Endometrial microvascular endothelial cells (primary cell): ENCODE results near the gene LRP1B. TPM values are rescaled to one million over a fixed set of nuclear protein-coding genes. Genes with fewer than 3 reads are reported as not detected.

ENCODE experiments used
- in situ Hi-C: cut with HindIII; loops from 2 replicates; pipeline ENCODE4 v1.10.0; 2017; ENCODE audit warnings: low sequenced_read_pairs, low pct_unique_long_range_greater_than_20kb; ENCODE audit errors: inconsistent ontology term
- total RNA-seq: library from RNA; depleted of rRNA; stranded (reverse); fragments of >200 nt; gene quantifications from one replicate; pipeline ENCODE4 v1.2.3, GENCODE V29; 2015; ENCODE audit errors: inconsistent ontology term

The LRP1B gene
- total RNA-seq, 1 donor from 2014 or later, result not detected

DNA sequence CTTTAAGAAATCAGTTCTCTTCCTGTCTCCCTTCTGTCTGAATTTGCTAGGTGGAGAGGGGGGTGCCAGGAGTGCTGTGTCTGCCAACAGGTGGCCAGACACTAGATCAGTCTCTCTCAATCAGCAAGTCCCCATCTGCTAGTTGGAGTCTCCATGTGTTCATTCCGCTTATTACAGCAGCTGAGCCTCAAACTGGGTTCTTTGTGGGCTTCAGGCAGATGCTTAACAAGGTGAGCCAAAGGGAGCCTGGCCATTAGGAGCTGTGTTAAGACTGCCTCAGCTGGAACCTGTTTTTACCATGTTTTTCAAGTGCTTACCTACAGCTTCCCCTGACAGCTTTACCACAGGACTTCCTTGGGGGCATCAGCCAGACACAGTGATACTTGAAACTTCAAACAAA lies 401.9 kb downstream of the LRP1B start:
- in situ Hi-C loops, result no loop called here

DNA sequence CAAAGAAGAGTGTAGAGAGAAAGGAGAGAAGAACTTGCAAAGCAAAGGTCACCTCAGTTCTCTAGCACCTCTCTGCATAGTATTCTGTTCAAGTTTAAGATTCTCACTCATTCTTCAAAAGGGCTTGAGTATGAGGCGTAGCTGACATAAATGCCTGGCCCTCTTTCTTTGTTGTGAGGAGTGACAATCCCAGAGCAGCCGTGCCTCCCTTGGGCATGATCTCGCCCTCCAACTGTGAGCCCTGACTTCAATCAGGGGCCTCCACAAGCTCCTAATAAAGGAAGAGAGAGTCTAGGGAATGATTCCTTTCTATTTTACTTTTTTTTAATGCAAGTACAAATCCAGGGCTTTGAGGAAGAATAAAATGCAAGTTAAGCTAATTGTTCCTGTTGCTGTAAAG lies 402.7 kb downstream of the LRP1B start:
- in situ Hi-C loops, result no loop called here

GRCh38 chr2:141724426-141724825 lies 406.4 kb downstream of the LRP1B start:
- in situ Hi-C loops, result no loop called here

GRCh38 chr2:141723814-141724213 lies 407.0 kb downstream of the LRP1B start:
- in situ Hi-C loops, result no loop called here

DNA sequence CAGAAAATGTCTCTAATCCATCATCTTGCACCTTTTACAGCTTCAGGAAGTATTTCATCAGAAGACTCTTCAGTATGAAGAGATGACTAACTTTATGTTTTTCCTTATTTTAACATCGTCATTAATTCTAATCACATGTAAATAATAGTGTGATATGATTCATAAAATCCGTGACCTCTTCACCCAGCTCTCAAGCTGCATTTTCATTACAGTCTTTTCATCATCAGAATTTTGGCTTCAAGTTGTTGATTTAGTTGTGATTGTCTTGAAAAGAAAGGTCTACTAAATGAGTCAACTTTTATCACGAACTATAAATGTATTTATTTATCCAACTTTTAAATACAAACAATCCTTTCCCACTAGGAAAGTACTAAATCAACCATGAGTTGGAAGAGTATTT lies 410.3 kb downstream of the LRP1B start:
- in situ Hi-C loops, result no loop called here

DNA sequence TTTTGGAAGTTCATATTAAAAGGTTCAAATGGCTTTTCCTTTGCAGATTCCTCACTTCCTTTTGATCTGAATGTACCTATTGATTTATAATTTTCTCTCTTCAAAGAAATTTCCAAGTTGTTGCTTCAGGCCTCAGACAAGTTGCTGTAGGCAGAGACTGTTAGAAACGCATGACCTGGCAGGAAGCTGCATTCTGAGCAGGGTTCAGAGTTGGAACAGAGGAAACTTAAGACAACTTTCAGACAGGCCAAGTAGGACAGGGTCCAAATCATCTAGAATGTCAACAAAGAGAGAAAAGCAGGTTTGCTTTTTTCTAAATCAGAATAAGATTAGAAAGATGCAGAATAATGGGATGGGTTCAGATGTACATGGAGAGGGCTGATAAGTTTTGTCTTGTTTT lies 416.3 kb downstream of the LRP1B start:
- in situ Hi-C loops, result no loop called here

DNA sequence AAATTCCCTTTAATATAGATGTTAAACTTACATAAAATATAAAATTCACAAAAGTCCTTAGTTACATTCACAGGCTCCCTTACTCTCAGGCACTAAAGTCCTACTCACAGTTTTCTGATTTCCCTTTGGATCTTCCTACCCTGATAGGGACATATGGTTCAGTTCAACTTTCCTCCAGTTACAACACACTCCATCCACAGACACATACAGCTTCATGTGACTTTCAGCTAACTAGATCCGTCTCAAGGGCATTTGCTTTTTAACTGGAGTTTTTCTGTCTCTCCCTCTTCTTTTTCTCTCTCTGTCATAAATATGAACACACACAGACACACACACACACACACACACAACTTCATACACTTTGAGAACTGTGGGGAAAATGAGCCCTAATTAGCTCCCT lies 419.2 kb downstream of the LRP1B start:
- in situ Hi-C loops, result no loop called here

DNA sequence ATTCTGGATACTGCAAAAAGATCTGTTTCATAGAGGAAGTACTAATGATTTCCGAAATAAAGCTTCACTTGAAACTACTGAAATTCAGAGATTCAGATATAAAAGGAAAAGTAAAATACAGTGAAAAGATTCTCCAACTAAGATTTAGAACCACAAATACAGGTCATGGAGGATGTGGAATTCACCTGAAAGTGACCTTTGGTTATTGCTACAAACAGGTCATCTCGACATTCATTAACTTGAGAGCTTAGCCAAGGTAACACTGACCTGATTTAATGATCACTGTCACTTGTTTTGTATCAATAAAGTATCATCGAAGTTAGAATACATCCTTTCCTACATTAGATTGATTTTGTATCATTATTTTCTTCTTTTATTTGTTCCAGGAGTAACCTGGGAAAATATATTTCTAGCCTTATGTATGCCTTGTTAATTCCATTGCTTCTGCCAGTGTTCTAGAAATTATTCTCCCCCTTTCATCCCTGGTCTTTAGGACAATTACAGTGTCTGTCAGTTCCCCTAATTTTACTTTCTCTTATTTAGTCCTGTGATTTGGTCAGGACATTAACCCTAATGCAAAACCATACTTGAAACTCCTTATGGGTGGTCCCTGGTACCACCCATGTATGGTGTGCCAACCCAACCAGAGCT lies 420.1 kb downstream of the LRP1B start:
- in situ Hi-C loops, result no loop called here

GRCh38 chr2:141709756-141710155 lies 421.1 kb downstream of the LRP1B start:
- in situ Hi-C loops, result no loop called here

DNA sequence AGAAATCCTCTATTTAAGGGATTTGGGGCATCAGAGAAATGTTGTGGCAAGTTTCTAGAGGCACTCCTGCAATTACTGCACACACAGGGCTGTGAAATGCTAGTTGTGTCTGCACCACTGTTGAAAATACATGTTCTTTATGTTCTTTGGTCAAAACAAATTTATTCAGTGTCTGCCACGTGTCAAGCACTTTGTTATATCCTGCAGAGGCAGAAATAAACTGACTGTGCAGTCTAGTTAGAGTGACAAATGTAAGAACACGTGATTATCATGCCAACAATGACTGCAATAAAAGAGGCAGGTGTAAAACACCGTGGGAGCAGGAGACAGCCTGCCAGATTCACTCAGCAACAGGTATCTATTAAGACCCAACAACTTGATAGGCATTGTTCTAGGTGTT lies 423.3 kb downstream of the LRP1B start:
- in situ Hi-C loops, result no loop called here

GRCh38 chr2:141704541-141704940 lies 426.3 kb downstream of the LRP1B start:
- in situ Hi-C loops, result no loop called here

- in situ Hi-C loops, result no loop called here
Observed at GRCh38 chr2:141703501-141703900, 427.3 kb downstream of the LRP1B start.

DNA sequence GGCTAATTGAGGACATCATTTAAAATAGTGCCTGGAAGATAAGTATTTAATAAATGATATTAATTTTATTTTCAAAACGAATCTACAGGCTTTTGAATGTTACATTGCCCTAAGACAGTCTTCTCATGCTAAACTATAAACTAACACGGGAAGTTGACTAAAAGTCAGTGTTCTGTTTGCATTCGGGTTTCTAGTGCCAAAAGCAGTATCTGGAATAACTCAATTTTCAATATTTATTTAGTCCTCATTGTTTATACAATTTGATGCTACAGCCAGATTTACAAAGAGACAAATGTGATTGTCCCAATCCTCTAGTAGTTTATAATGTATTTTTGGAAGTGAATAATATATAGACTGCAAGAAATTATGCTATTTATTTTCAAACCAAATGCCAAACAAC lies 429.2 kb downstream of the LRP1B start:
- in situ Hi-C loops, result no loop called here

- in situ Hi-C loops, result no loop called here
Observed at GRCh38 chr2:141699573-141699972, 431.2 kb downstream of the LRP1B start.

DNA sequence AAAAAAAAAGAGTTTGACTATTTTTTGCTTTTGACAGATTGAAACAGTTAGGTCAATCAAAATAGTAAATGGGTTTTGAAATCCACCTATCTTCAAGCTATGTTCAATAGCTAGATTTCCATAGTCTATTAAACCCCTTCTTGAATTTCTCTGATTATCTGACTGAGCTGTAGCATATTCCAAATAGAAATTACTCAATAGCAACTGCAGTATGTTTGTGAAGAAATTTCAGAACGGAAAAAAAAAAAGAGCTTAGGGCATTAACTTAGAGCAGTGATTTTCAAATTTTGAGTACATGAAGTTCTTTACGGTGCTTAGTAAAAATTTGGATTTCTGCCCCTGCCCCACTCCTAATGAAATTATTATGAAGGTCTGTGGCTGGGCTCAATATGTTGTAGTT lies 432.3 kb downstream of the LRP1B start:
- in situ Hi-C loops, result no loop called here

DNA sequence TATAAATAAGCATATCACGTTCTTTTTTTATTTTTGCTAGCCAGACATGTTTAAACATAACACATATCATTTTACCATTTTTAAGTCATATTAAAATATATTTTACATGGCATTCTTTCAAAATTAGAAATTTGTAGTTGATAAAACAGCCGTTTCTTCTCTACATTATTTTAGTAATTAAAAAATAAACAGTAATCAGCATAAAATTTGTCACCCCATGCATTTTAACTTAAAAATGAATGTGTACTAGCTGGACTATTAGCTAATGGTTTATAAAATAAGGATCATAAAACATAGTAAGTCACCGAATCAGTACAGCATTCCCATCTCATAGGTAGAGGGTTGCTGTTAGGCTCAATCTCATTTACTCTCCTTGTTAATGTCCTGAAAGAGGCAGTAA lies 433.8 kb downstream of the LRP1B start:
- in situ Hi-C loops, result no loop called here

DNA sequence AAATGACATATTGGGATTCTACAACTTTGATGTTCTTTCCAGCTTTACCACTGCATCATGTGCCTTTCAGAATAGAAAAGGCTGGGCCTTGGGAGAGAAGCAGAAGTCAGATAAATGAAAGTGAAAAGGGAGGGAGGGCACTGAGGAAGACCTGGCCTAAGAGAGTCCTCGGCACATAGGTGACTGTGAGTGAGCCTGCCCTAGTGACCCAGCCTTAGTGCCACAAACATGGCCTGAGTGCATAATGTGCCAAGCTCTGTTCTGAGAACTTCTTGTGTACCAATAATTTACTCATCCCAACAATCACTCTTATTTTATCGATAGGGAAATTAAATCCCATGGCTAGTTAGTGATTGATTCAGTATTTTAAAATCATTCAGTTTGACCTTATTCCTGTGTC lies 436.6 kb downstream of the LRP1B start:
- in situ Hi-C loops, result no loop called here

- in situ Hi-C loops, result no loop called here
Observed at GRCh38 chr2:141692829-141693228, 438.0 kb downstream of the LRP1B start.

DNA sequence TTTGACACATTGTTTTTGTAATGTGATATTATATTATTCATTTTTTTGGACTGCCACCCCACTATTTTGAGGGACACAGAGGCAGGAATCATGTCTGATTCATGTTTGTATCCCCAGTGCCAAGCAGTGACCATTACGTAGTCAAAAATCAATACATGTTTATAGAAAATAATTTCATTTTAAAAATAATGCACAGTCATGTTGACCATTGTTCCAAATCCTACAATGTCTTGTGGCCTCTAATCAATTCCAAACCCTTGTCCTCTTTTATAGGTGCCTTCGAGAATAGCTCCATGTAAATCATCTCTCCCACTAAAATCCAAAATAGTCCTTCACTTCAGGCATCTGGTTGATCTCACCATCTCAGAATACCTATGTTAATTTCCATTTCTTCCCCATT lies 454.7 kb downstream of the LRP1B start:
- in situ Hi-C loops, result no loop called here

GRCh38 chr2:141666191-141666590 lies 464.6 kb downstream of the LRP1B start:
- in situ Hi-C loops, result no loop called here

DNA sequence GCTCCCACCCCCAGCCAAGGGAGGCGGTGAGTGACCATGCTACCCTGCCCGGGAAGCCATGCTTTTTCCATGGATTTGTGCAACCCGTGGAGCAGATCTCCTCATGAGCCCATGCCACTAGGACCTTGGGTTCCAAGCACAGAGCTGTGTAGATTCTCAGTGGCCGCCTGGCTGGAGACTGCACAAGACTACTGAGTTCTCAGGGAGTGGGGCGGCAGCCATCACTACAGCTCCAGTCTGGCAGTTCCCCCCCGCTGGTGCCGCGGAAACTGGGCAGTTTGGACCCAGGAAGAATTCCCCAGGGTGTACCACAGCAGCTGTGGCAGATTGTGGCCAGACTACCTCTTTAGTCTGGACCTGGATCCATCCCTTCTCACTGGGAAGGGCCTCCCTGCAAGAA lies 470.6 kb downstream of the LRP1B start:
- in situ Hi-C loops, result no loop called here
